Thoracic aorta (tissue), 2 donors: ENCODE measurements around the gene CHD9NB. TPM values are rescaled to one million over a fixed set of nuclear protein-coding genes. Genes with fewer than 3 reads are reported as not detected.
"Not testable (repeated sequence)": the region's sequence is repeated elsewhere in the genome, so short reads cannot be mapped to it uniquely, and the experiment has no call there.

ENCODE experiments used
- ATAC-seq: fragments of 150-250 bp; one replicate; pipeline ENCODE4 v1.8.0; 2017; ENCODE audit warnings: low read depth; ENCODE audit not compliant: insufficient number of reproducible peaks, low FRiP score
- DNase-seq: peaks from one replicate; pipeline ENCODE4 v3.0.0-alpha.2; 2020; ENCODE audit warnings: low spot score
- H3K27ac ChIP-seq, 2 donors: fragments of 200-600 bp; sonication (generic); 1 replicate in 1 of 2; 2 replicates in 1 of 2; pipeline ENCODE4 v1.5.1; 2016; ENCODE audit warnings: mild to moderate bottlenecking in 2 of 2, moderate library complexity in 2 of 2
- H3K27me3 ChIP-seq: fragments of 200-600 bp; sonication (generic); replicated peaks from 2 replicates; pipeline ENCODE4 v1.6.0; 2016; ENCODE audit warnings: mild to moderate bottlenecking; ENCODE audit not compliant: insufficient read depth
- H3K36me3 ChIP-seq: fragments of 200-600 bp; sonication (generic); one replicate; pipeline ENCODE4 v1.5.1; 2016
- H3K4me1 ChIP-seq, 2 donors: fragments of 200-600 bp; sonication (generic); 1 replicate in 1 of 2; 2 replicates in 1 of 2; pipeline versions ENCODE4 v1.5.1 to v1.6.0; 2016; ENCODE audit warnings: low read depth in 2 of 2, mild to moderate bottlenecking in 1 of 2; ENCODE audit not compliant: control insufficient read depth in 1 of 2
- H3K4me3 ChIP-seq: fragments of 200-600 bp; sonication (generic); 2 replicates; pipeline ENCODE4 v1.5.1; 2016; ENCODE audit warnings: mild to moderate bottlenecking
- H3K9me3 ChIP-seq: fragments of 200-600 bp; sonication (generic); 2 replicates; pipeline ENCODE4 v1.5.1; 2016
- total RNA-seq, 2 donors: library from RNA; depleted of rRNA; stranded (reverse); fragments of >200 nt; gene quantifications; one replicate each; pipeline versions ENCODE4 v1.1.0 to v1.2.3, GENCODE V29; 2016
- TF ChIP-seq, protein P1 (sequence below): fragments of 200-600 bp; sonication (generic); IDR thresholded peaks from one replicate; pipeline ENCODE4 v1.5.1; 2019; ENCODE audit warnings: antibody characterized with exemption

CHD9NB gene
- total RNA-seq, 2 donors from 2014 or later: 0.85 to 2.3 TPM

DNA sequence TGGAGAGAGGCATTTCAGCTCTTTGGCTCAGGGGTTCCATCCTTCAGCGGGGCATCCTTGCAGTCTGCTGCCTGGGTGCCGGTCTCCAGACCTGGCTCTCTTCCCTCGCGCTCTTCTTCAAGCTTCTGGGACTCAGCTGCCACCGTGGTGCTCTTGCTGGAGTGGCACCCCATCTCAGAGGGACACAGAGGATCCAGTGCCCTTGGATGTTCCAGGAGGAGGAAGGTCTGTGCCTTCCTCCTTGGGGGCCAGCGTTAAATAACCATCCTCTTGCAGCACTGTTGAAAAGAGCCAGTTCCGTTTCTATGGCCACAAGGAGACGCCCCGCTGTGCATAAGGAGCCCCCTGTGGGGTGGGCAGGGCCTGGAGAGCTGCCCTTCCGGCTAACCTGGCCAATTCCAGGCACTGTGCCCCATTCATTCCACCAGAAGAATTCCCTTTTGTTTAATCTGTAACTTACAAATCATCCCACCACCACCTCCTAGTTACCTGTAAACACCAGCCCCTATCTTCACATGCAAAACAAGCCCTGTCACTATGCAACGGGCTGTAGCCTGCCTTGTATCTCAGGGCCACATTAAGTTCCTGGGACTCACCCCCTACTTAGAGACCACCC is 8.6 kb downstream of the CHD9NB start:
- H3K36me3 ChIP-seq: no peaks in the 10 kb centered on the region
- no peaks in the 10 kb centered on the region for H3K9me3 ChIP-seq
- ATAC-seq: no peak
- peak overlapping the region; percentile 18 for H3K4me3 ChIP-seq
- peaks cover 15 to 34% of the 10 kb centered on the region in 2 donors for H3K4me1 ChIP-seq
- no peaks in the 10 kb centered on the region for H3K27me3 ChIP-seq
- peak overlapping the region in 1 of 2 donors; percentile 7 for H3K27ac ChIP-seq
- DNase-seq: no peak
- TF ChIP-seq, protein P1, sequence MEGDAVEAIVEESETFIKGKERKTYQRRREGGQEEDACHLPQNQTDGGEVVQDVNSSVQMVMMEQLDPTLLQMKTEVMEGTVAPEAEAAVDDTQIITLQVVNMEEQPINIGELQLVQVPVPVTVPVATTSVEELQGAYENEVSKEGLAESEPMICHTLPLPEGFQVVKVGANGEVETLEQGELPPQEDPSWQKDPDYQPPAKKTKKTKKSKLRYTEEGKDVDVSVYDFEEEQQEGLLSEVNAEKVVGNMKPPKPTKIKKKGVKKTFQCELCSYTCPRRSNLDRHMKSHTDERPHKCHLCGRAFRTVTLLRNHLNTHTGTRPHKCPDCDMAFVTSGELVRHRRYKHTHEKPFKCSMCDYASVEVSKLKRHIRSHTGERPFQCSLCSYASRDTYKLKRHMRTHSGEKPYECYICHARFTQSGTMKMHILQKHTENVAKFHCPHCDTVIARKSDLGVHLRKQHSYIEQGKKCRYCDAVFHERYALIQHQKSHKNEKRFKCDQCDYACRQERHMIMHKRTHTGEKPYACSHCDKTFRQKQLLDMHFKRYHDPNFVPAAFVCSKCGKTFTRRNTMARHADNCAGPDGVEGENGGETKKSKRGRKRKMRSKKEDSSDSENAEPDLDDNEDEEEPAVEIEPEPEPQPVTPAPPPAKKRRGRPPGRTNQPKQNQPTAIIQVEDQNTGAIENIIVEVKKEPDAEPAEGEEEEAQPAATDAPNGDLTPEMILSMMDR: no peak

- DNase-seq: no peak
- TF ChIP-seq, protein P1: no peak
- no peak for ATAC-seq
- peak overlapping the region in 1 of 2 donors; percentile 32 for H3K27ac ChIP-seq
- peak overlapping the region; percentile 18 for H3K4me3 ChIP-seq
- no peaks in the 10 kb centered on the region for H3K36me3 ChIP-seq
- peaks cover 15 to 34% of the 10 kb centered on the region in 2 donors for H3K4me1 ChIP-seq
- H3K27me3 ChIP-seq: no peaks in the 10 kb centered on the region
- H3K9me3 ChIP-seq: no peaks in the 10 kb centered on the region
Observed at GRCh38 chr16:53043428-53043831, 9.3 kb downstream of the CHD9NB start.

- H3K27ac ChIP-seq: no peak overlapping the region
- ATAC-seq (no peak), DNase-seq (no peak)
- H3K4me3 ChIP-seq: no peak overlapping the region
- no peaks in the 10 kb centered on the region for H3K27me3 ChIP-seq
- H3K36me3 ChIP-seq: no peaks in the 10 kb centered on the region
- TF ChIP-seq, protein P1: no peak
- H3K4me1 ChIP-seq: peaks cover 15 to 34% of the 10 kb centered on the region in 2 donors
- no peaks in the 10 kb centered on the region for H3K9me3 ChIP-seq
Observed at GRCh38 chr16:53042235-53042701, 10.4 kb downstream of the CHD9NB start.

DNA sequence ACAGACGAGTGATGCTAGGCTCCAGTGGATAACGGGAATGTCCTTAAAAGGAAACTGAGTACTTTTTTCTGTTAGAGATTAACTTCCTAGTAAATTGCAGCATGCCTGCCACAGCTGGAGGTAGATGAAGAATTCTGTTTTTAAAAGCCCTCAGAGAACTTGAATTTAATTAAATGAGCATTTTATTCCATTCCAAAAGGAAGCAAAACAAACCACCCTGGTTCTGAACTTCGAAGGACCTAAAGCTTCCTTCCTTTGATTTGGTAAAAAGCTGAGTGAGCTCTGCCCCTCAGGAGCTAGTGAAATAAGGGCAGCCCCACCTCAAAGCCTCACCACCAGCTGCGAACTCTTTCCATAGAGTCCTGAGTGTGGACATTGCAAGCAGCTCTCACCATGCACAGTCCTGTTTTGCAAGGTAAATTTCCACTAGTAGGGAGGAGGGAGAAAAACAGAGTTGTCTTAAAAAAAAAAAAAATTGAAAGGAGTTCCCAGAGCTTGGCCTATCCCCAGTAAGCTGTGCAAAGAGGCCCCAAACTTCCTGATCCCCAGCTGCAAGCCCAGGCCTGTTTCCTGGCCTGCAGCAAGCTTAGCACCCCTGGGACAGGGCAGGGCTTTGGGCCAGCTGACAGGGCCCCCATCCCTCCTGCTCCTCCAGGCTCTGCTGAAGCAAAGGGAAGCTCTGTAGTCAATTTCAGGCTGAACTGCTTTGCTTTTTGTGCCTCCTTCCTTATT is 11.2 kb downstream of the CHD9NB start:
- ATAC-seq: peak; percentile 25
- H3K36me3 ChIP-seq: no peaks in the 10 kb centered on the region
- no peaks in the 10 kb centered on the region for H3K9me3 ChIP-seq
- H3K27me3 ChIP-seq: no peaks in the 10 kb centered on the region
- H3K4me1 ChIP-seq: peaks cover 15 to 34% of the 10 kb centered on the region in 2 donors
- H3K27ac ChIP-seq: no peak overlapping the region
- TF ChIP-seq, protein P1: no peak
- DNase-seq: no peak
- H3K4me3 ChIP-seq: no peak overlapping the region

- Histone ChIP-seq H3K27me3 (no peaks in the 10 kb centered on the region), H3K4me1 (peaks cover 15 to 34% of the 10 kb centered on the region in 2 donors), H3K9me3 (no peaks in the 10 kb centered on the region), H3K27ac (no peak overlapping the region), H3K4me3 (no peak overlapping the region), H3K36me3 (no peaks in the 10 kb centered on the region)
- DNase-seq: no peak
- ATAC-seq: no peak
- TF ChIP-seq, protein P1: no peak
Observed at GRCh38 chr16:53040788-53041187, 11.9 kb downstream of the CHD9NB start.

DNA sequence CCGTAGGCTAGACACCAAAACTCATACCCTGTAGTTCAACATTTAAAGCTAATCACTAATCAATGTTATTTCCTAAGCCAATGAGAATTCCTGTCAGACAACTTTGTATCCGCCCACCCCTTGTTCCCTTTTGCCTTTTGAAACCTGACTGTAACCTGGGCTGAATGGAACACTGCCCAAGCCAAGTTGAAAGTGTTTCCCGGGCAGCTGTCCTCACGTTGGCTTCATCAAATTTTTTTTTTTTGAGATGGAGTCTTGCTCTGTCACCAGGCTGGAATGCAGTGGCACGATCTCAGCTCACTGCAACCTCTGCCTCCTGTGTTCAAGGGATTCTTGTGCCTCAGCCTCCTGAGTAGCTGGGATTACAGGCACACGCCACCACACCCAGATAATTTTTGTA is 16.0 kb downstream of the CHD9NB start:
- not testable (repeated sequence) for H3K36me3 ChIP-seq, ATAC-seq, H3K27ac ChIP-seq, H3K27me3 ChIP-seq, H3K4me3 ChIP-seq, H3K4me1 ChIP-seq, H3K9me3 ChIP-seq, DNase-seq
